HL-60 (cell line): ENCODE measurements around the gene P2RX1.

Experiments used
- DNase-seq, 2 experiments: peaks; one replicate each; pipeline ENCODE4 v3.0.0-alpha.2; 2010 to 2020; ENCODE audit warnings: low read depth in 1 of 2, low spot score in 1 of 2
- H3K27ac ChIP-seq: fragments of 250-450 bp; sonication (Bioruptor Pico); replicated peaks from 2 replicates; pipeline ENCODE4 v1.5.1; 2020; ENCODE audit warnings: mild to moderate bottlenecking, moderate library complexity
- H3K27me3 ChIP-seq: fragments of 250-450 bp; sonication (Bioruptor Pico); 2 replicates; pipeline ENCODE4 v1.5.1; 2021; ENCODE audit warnings: mild to moderate bottlenecking, moderate library complexity; ENCODE audit not compliant: insufficient read depth, poor library complexity, severe bottlenecking
- H3K4me3 ChIP-seq: replicated peaks from 2 replicates; pipeline ENCODE4 v1.5.1; 2011; ENCODE audit warnings: mild to moderate bottlenecking, control low read depth, low read length; ENCODE audit not compliant: insufficient read depth
- CTCF ChIP-seq: IDR thresholded peaks from one replicate; pipeline ENCODE4 v1.5.1; 2011; ENCODE audit warnings: low read length, control low read depth, inconsistent platforms; ENCODE audit not compliant: insufficient read depth
- GABPA ChIP-seq: IDR thresholded peaks from 2 replicates; pipeline ENCODE4 v1.6.1; 2012; ENCODE audit warnings: low read depth
- POLR2AphosphoS5 ChIP-seq: IDR thresholded peaks from 2 replicates; pipeline ENCODE4 v1.6.1; 2012; ENCODE audit warnings: low read depth
- REST ChIP-seq: IDR thresholded peaks from 2 replicates; pipeline ENCODE4 v1.6.1; 2012; ENCODE audit warnings: low read depth; ENCODE audit not compliant: insufficient replicate concordance
- SPI1 ChIP-seq: IDR thresholded peaks from 2 replicates; pipeline ENCODE4 v1.6.1; 2012; ENCODE audit warnings: low read depth, mild to moderate bottlenecking, borderline replicate concordance

Gene P2RX1

DNA sequence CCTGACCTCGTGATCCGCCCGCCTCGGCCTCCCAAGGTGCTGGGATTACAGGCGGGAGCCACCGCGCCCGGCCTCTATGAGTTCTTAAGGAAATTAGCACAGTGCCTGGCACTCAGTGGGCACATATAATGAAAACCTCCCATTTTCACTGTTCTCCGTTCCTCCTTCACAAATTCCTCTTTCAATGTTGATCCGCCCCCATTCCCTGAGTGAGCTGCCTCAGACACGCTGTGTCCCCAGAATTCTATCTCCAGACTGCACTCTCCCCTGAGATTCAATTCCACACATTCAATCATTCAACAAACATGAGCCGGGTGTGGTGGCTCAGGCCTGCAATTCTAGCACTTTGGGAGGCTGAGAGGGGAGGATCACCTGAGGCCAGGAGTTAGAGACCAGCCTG, 7.0 kb downstream of the P2RX1 start:
- no peak for DNase-seq
- Histone ChIP-seq H3K27me3 (no peaks in the 10 kb centered on the region), H3K27ac (no peak overlapping the region), H3K4me3 (no peak overlapping the region)
- TF ChIP-seq REST (no peak), CTCF (no peak), SPI1 (no peak), POLR2AphosphoS5 (no peak), GABPA (no peak)

- no peak overlapping the region for H3K27ac ChIP-seq
- no peak for DNase-seq
- TF ChIP-seq CTCF (no peak), GABPA (no peak)
- H3K27me3 ChIP-seq = no peaks in the 10 kb centered on the region
- no peak overlapping the region for H3K4me3 ChIP-seq
These were observed 8.6 kb downstream of the P2RX1 start for GRCh38 chr17:3907483-3908216.

GRCh38 chr17:3906881-3907280, 9.4 kb downstream of the P2RX1 start:
- Histone ChIP-seq H3K4me3 (no peak overlapping the region), H3K27me3 (no peaks in the 10 kb centered on the region), H3K27ac (no peak overlapping the region)
- no peak for TF ChIP-seq GABPA
- no peak for TF ChIP-seq REST
- TF ChIP-seq SPI1 = no peak
- no peak for TF ChIP-seq POLR2AphosphoS5
- TF ChIP-seq CTCF = no peak
- DNase-seq = no peak

- no peak overlapping the region for H3K4me3 ChIP-seq
- no peak overlapping the region for H3K27ac ChIP-seq
- DNase-seq = no peak
- no peak; the same call in 1 of the 2 replicates for TF ChIP-seq POLR2AphosphoS5
- no peak for TF ChIP-seq REST
- TF ChIP-seq SPI1 = no peak
- no peak for TF ChIP-seq CTCF
- TF ChIP-seq GABPA = no peak
- H3K27me3 ChIP-seq = no peaks in the 10 kb centered on the region
These were observed 11.2 kb downstream of the P2RX1 start for GRCh38 chr17:3905017-3905520.
